ENCODE results near the gene TMEM134.
"Not testable (repeated sequence)": the region's sequence is repeated elsewhere in the genome, so short reads cannot be mapped to it uniquely, and the experiment has no call there.

The TMEM134 gene

DNA sequence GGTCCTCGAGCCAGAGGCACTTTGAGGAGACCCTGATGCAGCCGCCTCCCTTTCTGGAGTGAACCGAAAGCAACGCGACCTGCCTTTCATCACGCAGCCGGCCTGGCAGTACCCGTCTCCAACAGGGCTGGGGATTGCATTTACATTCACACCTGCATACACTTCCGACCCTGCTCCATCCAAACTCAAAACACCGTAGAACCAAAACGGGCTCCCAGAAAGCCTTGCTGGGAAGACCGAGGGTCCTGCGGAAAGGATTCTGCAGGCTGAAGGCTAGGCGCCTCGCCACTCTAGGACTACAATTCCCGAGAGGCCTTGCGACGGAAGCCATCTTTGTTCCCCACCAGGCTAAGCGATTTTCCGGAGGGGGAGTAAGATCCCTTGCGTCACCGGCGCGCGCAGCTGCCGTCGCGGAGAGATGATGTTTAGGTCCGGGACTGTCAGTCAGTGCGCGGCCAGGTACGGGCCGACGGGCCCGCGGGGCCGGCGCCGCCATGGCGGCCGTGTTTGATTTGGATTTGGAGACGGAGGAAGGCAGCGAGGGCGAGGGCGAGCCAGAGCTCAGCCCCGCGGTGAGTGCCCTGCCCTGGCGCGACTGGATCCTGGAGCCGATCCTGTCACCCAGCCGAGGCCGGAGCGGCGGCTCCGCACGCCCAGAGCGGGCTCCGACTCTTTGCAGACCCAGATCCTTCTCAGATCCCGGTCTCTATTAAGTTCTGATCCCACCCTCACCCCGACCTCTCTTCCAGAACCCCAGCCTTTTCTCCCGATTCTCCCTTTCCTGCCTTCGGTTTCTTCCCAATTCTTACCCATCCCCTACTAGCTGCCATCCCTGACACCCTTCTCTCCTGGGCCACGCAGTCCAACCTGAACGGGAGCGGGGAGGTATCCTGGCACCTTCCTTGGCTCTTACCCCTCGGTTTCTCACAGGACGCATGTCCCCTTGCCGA is 40.7 kb downstream of the TMEM134 start, which contains the start of gene RPS6KB2:
Gene RPS6KB2, plus strand, starts transcription at position 443 of the 950 bp plus-strand sequence. Its CDS starts 52 bp downstream, at position 495.
- in situ Hi-C loops (cut with HindIII; ENCODE audit: low sequenced_read_pairs): no loop called here

DNA sequence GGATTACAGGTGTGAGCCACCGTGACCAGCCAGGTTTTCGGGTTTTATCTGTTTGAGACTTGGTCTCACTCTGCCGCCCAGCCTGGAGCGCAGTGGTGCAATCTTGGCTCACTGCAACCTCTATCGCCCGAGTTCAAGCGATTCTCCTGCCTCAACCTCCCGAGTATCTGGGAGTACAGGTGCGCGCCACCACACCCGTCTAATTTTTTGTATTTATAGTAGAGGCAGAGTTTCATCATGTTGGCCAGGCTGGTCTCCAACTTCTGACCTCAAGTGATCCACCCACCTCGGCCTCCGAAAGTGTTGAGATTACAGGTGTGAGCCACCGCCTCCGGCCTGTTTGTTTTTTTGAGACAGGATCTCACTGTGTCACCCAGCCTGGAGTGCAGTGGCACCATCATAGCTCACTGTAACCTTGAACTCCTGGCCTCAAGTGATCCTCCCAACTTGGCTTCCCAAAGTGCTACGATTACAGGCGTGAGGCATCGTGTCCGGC is 41.6 kb downstream of the TMEM134 start:
- in situ Hi-C loops (cut with HindIII; ENCODE audit: low sequenced_read_pairs): not testable (repeated sequence)

DNA sequence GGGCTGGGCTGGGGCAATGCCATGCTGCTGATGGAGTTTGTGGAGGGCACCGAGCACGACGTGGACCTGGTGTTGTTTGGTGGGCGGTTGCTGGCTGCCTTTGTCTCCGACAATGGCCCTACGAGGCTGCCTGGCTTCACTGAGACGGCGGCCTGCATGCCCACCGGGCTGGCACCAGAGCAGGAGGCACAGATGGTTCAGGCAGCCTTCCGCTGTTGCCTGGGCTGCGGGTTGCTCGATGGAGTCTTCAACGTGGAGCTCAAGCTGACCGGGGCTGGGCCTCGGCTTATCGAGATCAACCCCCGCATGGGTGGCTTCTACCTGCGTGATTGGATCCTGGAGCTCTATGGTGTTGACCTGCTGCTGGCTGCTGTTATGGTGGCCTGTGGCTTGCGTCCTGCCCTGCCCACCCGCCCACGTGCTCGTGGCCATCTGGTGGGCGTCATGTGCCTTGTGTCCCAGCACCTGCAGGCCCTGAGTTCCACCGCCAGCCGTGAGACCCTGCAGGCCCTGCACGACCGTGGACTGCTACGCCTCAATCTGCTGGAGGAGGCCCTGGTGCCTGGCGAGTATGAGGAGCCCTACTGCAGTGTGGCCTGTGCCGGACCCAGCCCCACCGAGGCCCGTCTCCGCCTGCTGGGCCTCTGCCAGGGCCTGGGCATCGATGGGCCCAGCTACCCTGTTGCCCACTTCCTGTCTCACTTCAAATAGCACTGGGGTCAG is 45.0 kb downstream of the TMEM134 start:
- in situ Hi-C loops (cut with HindIII; ENCODE audit: low sequenced_read_pairs): no loop called here

DNA sequence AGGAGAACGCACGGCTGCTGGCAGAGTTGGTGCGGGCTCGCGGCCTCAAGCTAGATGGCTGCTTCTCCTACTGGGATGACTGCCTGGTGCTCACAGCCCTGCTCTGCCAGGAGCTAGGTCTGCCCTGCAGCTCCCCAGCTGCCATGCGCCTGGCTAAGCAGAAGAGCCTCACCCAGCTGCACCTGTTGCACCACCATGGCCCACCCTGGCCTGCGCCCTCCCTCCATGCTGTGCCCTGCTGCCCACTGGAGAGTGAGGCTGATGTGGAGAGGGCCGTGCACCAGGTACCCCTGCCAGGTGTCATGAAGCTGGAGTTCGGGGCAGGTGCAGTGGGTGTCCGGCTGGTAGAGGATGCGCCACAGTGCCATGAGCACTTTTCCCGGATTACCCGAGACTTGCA is 45.6 kb downstream of the TMEM134 start:
- in situ Hi-C loops (cut with HindIII; ENCODE audit: low sequenced_read_pairs): no loop called here

DNA sequence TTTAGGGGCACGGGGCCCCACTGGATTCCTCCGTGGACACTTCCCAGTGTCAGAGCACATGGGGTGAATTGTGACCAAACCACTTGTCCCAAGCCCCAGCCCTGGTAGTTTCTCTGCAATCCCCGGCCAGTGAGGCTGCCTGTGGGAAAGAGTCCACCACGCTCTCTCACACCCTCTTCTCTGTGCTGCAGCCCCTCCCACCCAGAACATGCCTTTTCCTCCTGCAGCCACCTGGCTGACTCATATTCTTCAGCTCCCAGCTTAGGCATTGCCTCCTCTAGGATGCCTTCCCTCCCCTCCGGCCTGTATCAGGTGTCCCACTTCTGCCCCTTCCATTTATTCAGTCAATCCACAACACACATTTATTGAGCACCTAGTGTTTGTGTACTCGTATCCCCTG is 46.2 kb downstream of the TMEM134 start:
- in situ Hi-C loops (cut with HindIII; ENCODE audit: low sequenced_read_pairs): no loop called here

DNA sequence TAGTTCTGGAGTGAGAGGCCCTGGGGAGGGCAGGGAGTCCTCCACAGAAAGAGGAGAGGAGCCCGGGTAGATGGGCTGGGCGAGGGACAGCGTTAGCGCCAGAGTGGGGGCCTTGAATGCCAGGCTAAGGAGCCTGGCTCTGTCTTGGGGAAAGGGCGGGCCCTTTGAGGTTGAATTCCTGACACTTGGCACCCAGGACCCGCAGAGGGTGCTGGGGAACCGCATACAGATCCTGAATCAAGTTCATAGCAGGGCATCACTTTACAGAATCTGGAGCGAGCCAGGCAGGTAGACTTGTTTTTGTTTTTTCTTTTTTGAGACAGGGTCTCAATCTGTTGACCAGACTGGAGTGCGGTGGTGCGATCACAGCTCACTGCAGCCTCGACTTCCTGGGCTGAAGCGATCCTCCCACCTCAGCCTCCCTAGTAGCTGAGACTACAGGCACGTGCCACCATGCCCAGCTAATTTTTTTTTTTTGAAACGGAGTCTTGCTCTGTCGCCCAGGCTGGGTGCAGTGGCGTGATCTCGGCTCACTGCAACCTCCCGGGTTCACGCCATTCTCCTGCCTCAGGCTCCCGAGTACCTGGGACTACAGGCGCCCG is 47.5 kb downstream of the TMEM134 start:
- in situ Hi-C loops (cut with HindIII; ENCODE audit: low sequenced_read_pairs): no loop called here

DNA sequence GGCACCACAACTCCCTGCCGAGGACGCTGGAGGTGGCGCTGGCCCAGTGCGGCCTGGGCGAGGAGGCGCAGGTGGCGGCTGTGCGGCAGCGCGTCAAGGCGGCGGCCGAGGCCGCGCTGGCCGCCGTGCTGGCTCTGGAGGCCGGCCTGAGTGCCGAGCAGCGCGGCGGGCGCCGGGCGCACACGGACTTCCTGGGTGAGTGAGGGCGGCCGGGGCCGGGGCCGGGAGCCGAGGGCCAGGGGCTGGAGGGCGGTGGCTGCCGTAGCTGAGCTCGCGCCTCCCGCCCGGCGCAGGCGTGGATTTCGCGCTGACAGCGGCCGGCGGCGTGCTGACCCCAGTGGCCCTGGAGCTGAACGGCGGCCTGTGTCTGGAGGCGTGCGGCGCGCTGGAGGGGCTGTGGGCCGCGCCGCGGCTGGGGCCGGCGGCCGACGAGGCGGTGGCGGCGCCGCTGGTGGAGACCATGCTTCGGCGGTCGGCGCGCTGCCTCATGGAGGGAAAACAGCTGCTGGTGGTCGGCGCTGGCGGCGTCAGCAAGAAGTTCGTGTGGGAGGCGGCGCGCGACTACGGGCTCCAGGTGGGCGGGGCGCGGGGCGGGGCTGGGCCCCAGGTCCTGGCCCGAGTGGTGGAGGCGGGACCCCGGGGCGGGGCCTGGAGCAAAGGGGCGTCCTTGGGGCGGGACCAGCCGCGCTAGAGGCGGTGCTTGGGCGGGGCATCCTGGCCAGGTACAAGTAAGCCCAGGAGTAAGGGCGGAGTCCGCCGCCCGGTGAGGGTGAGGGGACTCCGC is 48.2 kb downstream of the TMEM134 start:
- in situ Hi-C loops (cut with HindIII; ENCODE audit: low sequenced_read_pairs): no loop called here

DNA sequence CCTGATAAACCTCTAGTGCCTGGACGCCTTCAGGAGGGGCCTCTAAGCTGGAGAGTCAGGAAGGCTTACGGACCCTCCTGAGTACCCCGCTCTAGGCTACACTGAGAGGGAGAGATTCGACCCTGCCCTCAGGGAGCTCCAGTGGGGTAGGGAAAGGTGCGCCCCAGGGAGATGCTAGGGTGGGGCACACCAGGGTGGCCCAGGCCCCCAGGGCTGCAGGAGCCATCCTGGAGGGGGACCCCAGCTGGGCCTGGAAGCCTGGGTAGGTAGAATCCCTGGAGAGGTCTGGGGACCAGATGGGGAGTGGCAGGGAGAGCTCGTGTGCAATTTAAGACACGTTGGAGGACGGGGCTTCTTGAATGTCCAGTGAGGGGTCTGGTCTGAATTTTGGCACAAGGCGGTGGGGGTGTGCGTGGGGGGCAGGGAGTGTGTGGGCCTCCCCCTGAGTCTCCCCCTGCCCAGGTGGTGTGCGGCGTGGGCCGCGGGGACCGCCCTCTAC is 48.9 kb downstream of the TMEM134 start:
- in situ Hi-C loops (cut with HindIII; ENCODE audit: low sequenced_read_pairs): no loop called here

DNA sequence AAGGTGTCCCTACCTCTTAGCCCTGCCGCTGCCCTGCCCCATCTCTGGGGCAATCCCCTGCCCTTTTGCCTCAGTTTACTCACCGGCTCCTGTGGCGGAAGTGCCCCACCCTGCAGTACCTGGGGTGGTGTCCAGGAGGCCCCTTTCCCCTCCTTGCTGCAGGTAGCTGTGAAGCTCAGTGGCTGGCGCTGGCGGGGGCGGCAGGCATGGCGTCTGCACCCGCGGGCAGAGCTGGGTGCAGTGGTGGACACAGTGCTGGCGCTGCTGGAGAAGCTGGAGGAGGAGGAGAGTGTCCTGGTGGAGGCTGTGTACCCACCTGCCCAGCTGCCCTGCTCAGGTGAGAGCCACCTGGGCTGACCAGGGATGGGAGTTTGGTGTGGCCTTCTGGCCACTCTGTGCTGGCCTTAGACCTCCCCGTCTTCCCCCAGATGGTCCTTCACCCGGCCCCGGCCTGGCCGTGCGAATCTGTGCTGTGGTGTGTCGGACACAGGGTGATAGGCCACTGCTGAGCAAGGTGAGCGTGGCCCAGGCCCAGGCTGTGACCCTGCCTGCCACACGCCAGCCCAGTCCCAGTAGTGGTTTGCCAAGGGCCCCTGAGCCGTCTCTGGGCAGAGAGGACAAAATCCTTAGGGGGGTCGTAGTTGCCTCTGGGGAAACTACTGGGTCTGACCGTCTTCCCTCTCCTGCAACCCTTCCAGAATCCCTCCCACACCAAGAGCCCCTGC is 49.6 kb downstream of the TMEM134 start:
- in situ Hi-C loops (cut with HindIII; ENCODE audit: low sequenced_read_pairs): no loop called here

DNA sequence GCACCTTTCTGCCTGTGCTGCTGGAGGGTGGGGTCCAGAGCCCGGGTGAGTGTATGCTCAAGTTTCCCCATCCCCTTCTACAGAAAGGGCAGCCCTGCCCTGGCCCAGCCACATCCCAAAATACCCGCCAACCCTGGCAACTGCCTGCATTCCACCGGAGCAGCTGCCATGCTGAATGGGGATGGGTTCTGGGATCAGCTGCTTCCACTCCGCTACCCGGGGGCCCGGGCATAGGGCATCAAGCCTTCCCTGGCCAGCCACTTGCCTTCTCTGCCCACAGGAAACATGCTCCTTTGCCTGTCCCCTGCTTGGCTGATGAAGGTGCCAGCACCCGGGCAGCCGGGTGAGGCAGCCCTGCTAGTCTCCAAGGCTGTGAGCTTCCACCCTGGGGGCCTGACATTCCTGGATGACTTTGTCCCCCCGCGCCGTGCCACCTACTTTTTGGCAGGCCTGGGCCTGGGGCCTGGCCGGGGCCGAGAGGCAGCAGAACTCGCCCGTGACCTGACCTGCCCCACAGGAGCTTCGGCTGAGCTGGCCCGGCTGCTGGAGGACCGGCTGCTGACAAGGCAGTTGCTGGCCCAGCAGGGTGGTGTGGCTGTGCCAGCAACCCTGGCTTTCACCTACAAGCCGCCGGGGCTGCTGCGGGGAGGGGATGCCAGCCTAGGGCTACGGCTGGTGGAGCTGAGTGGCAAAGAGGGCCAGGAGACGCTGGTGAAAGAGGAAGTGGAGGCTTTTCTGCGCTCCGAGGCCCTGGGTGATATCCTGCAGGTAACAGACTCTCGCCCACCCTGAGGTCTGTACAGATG is 50.4 kb downstream of the TMEM134 start:
- in situ Hi-C loops (cut with HindIII; ENCODE audit: low sequenced_read_pairs): no loop called here

DNA sequence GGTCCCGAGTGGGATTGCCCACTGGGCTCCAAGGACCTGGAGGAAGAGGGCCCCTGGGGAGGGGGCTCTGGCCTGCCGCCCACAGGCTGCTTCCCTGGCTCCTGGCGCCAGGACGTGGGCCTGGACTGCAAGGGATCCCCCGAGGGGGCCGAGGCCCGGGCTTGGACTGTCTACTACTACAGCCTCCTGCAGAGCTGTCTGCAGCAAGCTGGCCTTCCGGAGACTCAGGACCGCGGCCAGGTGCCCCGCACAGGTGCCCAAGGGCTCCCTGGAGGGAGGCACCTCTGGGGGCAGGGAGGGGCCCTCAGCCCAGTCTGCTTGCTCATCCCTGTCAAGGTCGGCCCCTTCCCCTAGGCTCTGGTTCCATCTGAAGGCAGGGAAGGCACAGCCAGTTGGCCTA is 51.6 kb downstream of the TMEM134 start:
- in situ Hi-C loops (cut with HindIII; ENCODE audit: low sequenced_read_pairs): no loop called here

DNA sequence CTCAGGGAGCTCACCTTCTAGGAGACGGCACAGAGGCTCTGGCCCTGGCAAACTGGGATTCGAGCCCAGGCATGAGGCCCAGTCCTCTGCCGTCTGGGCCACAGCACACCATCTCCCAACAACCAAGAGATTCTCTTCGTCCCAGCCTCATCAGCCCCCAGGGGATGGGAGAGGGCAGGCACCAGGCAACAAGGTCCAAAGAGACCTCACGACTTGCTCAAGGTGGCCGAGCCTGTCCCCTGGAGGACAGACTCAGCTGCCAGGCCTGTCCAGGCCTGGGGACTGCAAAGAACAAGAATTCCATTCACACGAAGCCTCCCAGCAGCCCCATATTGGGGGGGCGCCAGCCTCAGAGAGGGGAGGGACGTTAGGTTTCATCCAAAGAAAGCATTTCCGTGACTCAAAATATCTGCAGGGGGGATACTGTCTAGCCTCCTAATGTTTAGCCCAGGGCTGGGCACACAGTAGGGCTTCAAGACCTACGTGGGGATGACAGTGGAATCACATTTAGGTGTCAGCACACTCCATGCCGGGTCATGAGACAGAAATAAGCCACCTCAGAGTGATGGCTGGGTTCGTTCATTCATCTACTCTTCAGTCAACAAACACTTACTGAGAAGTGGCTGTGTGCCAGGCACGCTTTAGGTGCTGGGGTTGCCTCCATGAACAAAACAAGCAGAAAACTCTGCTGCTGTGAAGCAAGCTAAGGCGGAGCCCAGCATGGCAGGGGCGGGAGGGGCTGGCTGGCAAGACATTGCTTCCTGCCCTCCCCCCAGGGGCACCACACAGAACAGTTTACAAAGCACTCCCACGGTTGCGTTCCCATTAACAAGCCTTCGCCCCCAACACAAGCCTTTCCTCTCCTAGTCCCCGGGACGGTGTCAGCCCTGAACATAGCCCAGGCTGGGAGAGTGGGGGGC is 52.4 kb downstream of the TMEM134 start:
- in situ Hi-C loops (cut with HindIII; ENCODE audit: low sequenced_read_pairs): no loop called here

DNA sequence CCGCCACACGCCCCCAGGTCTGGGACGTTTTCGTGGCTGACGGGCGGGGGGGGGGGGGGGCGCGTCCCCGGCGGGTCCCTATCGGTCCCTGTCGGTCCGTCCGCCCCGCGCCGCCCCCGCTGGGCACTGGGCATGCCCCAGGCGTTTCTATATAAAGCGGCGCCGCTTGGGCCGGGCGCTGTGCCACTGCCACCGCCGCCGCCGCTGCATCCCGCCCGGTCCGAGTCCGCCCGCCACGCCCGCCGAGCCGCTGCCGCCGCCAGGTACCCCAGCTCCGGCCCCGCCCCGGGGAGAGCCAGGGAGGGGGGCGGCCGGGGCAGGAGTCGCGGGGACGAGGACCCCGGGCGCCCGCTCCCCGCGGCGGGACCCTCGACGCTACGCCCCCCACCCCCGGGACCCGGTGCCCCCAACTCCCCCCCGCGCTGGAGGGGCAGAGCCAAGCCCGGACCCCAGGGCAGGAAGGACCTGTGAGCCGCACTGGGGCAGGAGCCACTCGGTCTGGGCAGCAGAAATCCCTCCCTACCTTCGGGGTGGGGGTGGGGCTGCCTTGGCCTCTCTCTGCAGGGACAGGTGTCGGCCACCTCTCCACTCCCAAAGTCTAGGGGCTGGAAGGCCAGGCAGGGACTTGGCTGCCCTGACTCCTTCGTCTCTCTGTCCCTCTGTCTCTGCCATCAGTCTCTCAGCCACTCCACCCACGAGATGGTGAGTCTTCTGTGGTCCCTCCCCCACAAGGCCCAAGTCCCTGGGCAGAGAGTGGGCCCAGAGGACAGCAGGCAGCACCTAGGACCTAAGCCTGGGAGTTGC is 53.3 kb downstream of the TMEM134 start, which contains the start of gene CARNS1:
Gene CARNS1, plus strand, starts transcription at position 178 of the 804 bp plus-strand sequence. Its CDS starts 522 bp downstream, at position 700.
- in situ Hi-C loops (cut with HindIII; ENCODE audit: low sequenced_read_pairs): no loop called here

DNA sequence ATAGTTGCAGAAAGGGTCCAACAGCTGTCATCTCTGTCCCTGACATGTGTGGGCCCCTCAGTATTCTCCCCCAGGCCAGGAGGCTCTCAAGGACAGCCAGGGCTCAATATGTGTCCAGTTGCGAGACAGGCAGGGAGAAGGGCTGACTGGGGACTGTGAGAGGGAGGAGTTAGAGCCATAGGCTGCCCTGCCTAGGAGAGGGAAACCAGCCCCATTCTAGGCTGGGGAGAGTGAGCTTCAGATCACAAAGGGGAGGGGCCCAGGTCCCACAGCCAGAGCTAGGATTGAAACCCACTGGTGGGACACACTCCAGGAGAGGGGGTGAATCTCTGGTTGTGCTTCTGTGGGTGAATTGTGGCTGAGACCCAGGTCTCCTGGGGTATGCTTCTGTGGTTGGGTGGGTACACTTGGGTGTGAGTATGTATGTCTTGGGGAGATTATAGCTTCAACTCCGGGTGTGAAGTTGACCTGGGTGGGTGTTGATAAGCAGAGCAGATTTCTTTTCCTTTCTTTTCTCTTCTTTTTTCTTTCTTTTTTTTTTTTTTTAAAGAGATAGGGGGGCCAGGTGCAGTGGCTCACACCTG is 55.7 kb downstream of the TMEM134 start:
- in situ Hi-C loops (cut with HindIII; ENCODE audit: low sequenced_read_pairs): no loop called here

DNA sequence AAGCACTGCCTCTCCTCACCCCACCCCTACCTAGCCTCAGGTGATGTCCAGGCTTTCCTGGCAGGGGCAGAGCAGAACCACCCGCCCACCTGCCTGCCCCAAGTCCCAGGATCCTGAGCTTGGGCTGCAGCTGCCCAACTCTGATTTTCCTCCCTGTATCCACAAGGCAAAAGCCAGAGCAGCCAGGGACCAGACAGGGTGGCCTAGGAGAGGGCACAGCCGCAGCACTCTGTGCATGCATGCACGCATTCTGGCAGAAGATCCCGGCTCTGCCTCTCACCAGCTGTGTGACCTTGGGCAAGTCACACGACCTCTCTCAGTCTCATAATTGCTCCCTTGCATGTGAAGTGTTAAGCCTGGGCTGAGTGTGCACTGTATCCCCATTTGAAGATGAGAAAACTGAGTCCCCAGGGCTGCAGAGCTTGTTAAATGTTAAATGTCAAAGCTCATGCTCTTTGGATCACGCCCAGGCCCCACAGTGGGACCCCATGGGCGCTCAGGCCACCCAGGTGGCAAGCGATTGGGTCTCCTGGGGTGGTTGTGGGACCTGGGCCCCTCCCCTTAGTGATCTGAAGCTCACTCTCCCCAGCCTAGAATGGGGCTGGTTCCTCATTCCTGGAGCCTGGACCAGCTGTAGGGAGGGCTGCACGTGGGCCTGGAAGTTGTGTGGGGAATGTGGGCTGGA is 56.4 kb downstream of the TMEM134 start:
- in situ Hi-C loops (cut with HindIII; ENCODE audit: low sequenced_read_pairs): no loop called here

DNA sequence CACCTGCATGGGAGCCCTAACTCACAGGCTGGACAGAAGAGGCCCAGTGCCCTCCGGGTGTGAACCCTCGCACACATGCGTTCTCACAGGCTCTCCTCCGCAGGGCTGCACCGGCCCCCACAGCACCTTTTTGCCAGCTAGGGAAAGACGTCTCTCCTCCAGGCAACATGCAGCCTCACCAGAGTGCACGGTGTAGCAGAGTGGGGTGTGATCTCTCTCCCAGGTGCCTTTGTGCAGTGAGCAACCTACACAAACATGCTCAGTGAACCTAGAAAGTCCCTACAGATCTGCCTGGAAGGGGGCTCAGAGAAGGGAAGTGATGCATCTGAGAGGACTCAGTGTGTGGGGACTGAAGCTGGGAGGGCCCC is 57.3 kb downstream of the TMEM134 start:
- in situ Hi-C loops (cut with HindIII; ENCODE audit: low sequenced_read_pairs): no loop called here
